GM21423 (cell line): ENCODE data around the gene DCAF10.
"Not testable (repeated sequence)": the region's sequence is repeated elsewhere in the genome, so short reads cannot be mapped to it uniquely, and the experiment has no call there.

Source experiments
- ATAC-seq: cut with Tn5 transposase; IDR thresholded peaks from one replicate; pipeline ENCODE4 v1.9.1; 2021; ENCODE audit warnings: mild to moderate bottlenecking, moderate library complexity; ENCODE audit not compliant: unreplicated experiment

DCAF10 gene

DNA sequence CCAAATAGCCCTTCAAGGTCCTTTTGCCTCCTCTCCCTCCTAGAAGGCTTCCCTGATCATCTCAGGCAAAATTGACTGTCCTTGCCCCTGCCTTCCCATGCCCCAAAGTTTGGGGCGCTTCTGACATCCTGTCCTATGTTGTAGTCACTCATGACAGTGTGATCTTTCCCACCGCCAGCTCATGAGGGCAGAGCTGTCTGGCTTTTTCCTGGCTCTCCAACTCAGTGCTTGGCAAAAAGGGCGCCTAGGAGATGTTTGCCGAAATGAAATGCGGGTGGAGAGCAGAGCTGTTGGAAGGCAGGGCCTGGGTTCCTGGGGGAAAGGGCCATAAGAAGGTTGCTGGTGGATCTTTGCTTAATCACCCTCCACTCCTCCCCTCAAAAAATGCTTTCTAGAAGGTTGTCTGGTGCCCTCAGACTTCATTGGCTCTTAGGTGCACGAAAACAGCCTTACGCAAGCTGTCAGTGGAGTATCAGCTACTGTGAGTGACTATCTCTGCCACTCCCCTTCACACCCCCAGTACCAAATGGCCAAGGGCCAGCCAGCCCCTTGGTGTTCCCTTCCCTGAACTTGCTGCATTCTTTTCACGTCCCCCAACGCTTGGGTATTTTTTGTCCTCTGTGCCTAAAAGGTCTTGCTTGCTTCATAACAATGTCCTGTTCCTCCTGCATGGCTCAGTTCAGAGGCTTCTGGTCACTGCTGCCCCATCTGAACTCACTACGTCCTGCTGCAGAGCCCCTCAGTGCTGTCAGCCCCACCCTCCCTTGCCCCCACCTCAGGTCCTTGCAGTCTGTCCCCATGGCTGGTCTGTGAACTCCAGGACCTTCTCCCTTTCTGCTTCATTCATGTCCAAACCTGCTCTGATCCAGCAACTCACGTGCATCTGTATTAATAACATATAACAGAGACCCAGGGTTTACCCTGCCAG is 106.0 kb downstream of the DCAF10 start:
- ATAC-seq: no peak

- no peak for ATAC-seq
These were observed 107.7 kb downstream of the DCAF10 start for GRCh38 chr9:37908283-37908682.

DNA sequence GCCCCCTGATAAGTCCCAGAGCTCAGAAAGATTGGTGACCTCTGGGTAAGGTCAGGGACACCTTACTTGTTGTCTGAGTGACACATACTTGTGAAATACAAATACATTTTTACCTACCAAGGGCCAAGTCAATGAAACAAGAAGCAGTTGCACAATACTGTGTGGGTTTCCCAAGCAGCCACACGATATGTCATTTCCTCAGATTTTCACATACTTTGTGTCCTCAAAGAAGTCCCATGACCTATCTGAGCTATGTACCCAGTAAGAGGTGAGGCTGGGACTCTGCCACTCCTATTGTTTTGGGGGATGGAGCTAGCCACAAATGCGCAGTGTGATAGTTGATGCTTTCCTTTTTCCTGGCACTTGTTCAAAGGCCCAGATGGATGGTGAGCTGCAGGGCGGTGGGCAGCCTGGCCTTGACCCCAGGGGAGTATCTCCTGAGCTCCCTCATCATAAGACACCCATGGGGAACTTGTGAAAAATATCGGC is 108.1 kb downstream of the DCAF10 start:
- ATAC-seq: no peak

GRCh38 chr9:37909326-37909725 is 108.7 kb downstream of the DCAF10 start:
- no peak for ATAC-seq

GRCh38 chr9:37909836-37910235 is 109.2 kb downstream of the DCAF10 start:
- not testable (repeated sequence) for ATAC-seq

DNA sequence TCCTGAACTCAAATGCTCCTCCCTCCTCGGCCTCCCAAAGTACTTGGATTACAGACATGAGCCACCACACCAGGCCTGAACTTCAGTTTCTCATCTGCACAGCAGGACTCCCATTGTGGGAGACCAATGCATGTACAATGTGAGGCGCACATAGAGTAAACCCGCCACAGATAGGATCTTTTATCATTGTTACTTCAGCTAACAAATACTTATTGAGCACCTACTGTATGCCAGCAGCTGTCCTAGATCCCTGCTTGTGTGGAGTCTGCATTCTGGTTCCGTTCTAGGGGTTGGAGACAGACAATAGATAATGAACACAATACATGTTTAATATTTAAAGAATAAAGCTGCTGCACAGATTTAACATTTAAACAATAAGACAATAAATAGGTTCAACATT is 109.7 kb downstream of the DCAF10 start:
- ATAC-seq: no peak

DNA sequence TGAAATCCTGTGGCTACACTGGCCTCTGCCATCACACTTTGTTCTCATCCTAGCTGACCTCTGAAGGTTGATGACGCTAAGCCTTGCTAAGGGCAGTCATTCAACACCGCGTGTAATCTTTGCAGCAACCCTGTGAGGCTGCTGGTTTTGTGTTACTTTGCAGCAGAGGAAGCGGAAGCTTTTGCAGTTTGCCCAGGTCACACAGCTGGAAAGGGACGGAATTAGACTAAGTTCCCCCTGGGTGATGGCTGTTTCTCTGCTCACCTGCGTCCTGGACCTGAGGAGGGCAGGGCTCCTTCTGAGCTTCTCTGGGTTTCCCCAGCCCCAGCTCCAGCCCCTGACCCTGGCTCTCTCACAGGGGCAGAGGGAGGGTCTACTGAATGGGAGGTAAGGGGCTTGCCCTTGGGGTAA is 110.7 kb downstream of the DCAF10 start:
- ATAC-seq: no peak

DNA sequence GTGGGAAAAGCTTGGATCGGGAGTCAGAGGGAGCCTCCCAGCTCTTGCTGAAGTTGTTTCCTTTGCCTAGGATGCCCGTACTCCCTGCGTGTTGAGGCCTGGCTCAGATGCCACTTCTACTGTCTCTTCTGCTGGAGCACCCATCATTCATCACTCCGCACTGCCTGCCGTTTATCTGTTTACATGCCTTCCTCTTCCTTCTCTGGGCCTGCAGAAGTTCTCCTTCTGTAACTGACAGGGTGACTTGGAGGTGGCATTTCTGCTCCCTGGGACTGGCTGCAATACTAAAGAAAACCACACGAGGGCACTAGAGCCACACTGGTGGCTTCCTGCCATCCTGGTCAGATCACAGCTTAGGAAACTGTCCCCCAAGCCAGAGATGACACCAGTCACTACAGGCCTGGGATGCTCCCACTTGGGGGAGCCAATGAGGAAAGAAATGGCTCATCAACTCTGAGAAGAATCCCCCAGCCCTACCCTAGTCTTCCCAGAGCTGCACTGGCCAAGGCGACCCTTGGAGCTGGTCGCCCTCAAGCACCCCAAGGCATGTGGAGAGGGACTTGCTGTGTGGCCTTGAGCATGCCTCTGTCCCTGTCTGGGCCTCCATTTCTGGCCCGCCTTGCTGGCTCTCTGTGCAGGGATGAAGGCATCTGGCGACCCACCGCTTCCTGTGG is 113.0 kb downstream of the DCAF10 start:
- ATAC-seq: no peak

GRCh38 chr9:37914154-37914551 is 113.6 kb downstream of the DCAF10 start:
- no peak for ATAC-seq

DNA sequence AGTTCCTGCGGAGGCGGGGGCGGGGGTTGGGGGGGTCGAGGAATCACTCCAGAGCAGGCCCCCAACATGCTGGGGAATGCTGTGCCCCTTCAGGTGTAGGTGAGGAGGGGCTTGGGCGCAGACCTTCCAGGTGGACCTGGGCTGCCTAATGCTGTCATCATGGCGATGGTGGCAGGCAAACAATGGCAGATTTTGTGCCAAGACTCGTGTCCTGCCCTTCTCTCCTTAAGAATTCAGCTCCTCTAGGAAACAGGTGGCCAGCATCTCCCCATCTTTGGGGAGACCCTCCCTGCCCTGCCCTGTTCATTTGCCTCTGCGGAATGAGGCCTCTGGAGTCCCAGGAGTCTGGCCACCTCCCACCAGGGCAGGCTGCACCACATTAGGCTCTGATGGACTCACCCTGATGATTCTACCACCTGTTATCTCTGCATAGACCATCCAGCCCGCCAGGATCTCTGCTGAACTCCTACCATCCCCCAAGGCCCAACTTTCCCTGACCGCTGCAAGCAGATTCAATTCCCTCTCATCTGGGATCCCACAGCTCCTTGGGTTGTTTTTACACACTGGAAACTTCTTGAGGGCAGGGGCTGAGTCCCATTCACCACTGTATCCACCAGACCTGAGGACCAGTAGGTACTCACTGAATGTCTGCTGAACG is 114.2 kb downstream of the DCAF10 start:
- no peak for ATAC-seq

DNA sequence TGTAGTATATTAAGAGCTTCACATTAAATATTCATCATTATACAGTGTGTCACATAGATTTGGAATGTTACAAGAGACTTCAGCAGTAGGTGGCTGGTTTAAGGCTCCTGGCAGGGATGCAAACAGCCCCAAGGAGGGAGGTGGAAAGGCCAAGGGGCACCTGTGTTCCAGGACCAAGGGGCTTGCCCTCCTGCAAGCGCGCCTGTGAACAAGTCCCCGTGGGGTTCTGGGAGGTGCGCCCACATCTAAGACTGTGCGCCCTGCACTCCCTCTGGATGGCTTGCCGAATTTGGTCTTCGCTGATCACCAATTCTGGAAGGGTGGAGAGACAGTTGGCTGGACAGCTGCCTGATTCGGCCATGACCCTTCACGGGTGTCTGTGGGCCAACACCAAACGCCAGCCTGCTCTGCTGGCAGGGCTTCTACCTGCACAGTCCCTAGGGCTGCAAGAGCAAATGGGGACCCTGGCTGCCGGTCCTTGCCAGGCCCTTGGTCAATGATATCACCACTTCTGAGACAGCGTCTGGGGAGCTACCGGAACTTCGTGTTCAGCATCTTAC is 115.4 kb downstream of the DCAF10 start:
- no peak for ATAC-seq

GRCh38 chr9:37916471-37917312 is 116.1 kb downstream of the DCAF10 start:
- no peak for ATAC-seq
